ENCODE results near the gene SLIT1.

SLIT1 gene

DNA sequence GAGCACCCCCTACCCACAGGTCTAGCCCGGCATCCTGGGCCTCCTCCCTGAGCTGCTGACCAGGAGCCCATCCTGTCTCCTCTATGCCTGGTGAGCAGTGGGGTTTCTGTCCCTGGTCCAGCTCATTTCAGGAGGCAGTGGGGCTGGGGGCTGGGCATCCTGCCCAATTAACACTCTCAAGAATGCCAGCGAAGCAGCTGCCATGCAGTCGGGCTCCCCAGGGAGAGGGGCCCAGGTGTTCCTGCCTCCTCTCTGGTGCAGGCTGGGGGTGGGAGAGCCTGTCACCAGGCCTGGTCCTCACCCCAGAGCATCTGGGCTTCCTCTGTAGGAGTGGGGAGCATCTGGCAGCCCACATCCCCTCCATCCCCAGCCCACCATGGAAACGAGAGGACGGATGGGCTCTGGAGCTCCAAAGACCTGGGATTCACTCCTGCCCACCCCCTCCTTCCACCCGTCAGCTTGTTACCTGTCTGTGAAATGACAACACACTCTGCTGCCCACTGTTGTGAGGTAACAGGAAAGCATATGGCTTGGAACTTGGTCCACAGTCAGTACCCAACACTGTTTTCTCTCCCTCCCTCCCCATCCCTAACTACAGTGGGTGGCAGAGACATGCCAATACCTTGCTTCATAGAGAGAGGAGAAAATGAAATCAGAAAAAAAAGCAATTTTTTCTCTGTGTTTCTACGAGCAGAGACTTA, 69.1 kb downstream of the SLIT1 start:
- H3K9me3 ChIP-seq, result no peaks in the 10 kb centered on the region
- no peak overlapping the region for H3K27ac ChIP-seq
- DNase-seq, result no peak
- H3K36me3 ChIP-seq, result no peaks in the 10 kb centered on the region
- no peaks in the 10 kb centered on the region for H3K4me1 ChIP-seq
- intact Hi-C loops (cut with DNase I; ENCODE audit: low total_unique reads), result no loop called here
- H3K4me3 ChIP-seq, result no peak overlapping the region
- H3K27me3 ChIP-seq, result peaks cover 0 to 39% of the 10 kb centered on the region in 2 donors
- no peak for TF ChIP-seq CTCF (IDR thresholded peaks at IDR 0.05)

DNA sequence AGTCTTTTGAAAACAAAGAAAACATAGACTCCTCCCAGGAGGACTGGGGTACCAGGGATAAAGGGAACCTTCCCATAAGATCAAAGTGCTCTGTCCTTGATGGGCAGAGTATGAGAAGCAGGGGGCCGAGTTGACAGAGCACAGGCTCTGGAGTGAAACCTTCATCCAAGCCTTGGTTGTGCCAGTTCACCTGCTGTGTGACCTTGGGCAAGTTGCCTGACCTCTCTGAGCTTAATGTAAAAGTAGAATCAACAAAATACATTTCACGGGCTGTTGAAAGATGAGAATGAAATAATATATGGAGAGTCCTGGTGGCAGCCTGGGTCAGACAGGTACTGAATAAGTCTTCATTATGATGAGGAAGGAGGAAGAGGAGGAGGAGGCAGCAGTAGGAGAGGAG, 69.9 kb downstream of the SLIT1 start:
- intact Hi-C loops (cut with DNase I; ENCODE audit: low total_unique reads), result no loop called here
- H3K36me3 ChIP-seq, result no peaks in the 10 kb centered on the region
- TF ChIP-seq CTCF (IDR thresholded peaks at IDR 0.05), result no peak
- no peaks in the 10 kb centered on the region for H3K9me3 ChIP-seq
- no peaks in the 10 kb centered on the region for H3K4me1 ChIP-seq
- no peak overlapping the region for H3K27ac ChIP-seq
- no peak for DNase-seq
- peaks cover 0 to 32% of the 10 kb centered on the region in 2 donors for H3K27me3 ChIP-seq
- no peak overlapping the region for H3K4me3 ChIP-seq

DNA sequence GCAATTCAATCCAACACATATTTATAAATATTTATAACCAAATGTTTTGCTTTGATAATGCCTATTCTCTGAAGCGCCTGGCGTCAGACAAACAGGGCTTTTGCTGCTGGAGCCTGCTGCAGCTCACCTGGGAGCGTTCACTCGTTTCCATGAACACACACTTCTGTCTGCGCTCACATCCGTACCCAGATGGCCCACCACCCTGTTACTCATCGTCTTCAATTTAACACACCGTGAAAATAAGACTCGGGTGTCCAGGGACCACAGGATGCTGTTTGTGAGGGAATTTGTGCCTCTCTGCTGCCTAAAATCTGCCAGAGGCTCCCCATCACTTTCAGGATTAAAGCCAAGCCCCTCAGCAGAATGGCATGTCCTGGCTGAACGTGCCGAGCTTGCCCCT, 74.1 kb downstream of the SLIT1 start:
- DNase-seq, result no peak
- H3K27me3 ChIP-seq, result peaks cover 0 to 40% of the 10 kb centered on the region in 2 donors
- H3K4me3 ChIP-seq, result no peak overlapping the region
- no peaks in the 10 kb centered on the region for H3K36me3 ChIP-seq
- H3K9me3 ChIP-seq, result no peaks in the 10 kb centered on the region
- TF ChIP-seq CTCF (IDR thresholded peaks at IDR 0.05), result no peak
- no peaks in the 10 kb centered on the region for H3K4me1 ChIP-seq
- H3K27ac ChIP-seq, result no peak overlapping the region
- intact Hi-C loops (cut with DNase I; ENCODE audit: low total_unique reads), result no loop called here

- no peak for DNase-seq
- intact Hi-C loops (cut with DNase I; ENCODE audit: low total_unique reads), result no loop called here
- Histone ChIP-seq H3K4me3 (no peak overlapping the region), H3K4me1 (no peaks in the 10 kb centered on the region), H3K27ac (no peak overlapping the region), H3K9me3 (no peaks in the 10 kb centered on the region), H3K27me3 (peaks cover 0 to 31% of the 10 kb centered on the region in 2 donors), H3K36me3 (no peaks in the 10 kb centered on the region)
- TF ChIP-seq CTCF (IDR thresholded peaks at IDR 0.05), result no peak
These were observed 76.2 kb downstream of the SLIT1 start for GRCh38 chr10:97109547-97109946.

DNA sequence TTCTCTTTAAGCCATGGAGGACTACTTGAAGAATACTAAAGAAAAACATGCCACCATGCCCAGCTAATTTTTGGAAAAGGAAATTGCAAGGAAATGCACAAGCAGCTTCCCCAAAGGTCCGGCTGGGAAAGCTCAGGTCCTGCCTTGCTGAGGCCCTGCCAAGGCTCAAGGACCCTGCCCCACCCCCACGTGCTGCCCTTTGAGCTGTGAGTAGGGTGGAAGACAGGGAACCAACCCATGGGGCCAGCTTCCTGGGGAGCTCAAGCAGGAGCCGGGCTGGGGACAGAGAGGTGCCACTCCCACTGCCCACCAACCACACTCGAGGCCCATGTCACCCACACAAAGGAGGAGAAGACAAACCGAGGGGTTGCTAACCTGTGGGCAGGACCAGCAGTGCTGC, 78.2 kb downstream of the SLIT1 start:
- H3K27ac ChIP-seq, result no peak overlapping the region
- H3K4me1 ChIP-seq, result no peaks in the 10 kb centered on the region
- H3K36me3 ChIP-seq, result no peaks in the 10 kb centered on the region
- TF ChIP-seq CTCF (IDR thresholded peaks at IDR 0.05), result no peak
- DNase-seq, result no peak
- no peaks in the 10 kb centered on the region for H3K9me3 ChIP-seq
- intact Hi-C loops (cut with DNase I; ENCODE audit: low total_unique reads), result no loop called here
- H3K27me3 ChIP-seq, result peaks cover 0 to 46% of the 10 kb centered on the region in 2 donors
- no peak overlapping the region for H3K4me3 ChIP-seq

GRCh38 chr10:97106207-97106606, 79.6 kb downstream of the SLIT1 start:
- intact Hi-C loops (cut with DNase I; ENCODE audit: low total_unique reads), result no loop called here
- peaks cover 0 to 41% of the 10 kb centered on the region in 2 donors for H3K27me3 ChIP-seq
- H3K27ac ChIP-seq, result no peak overlapping the region
- TF ChIP-seq CTCF (IDR thresholded peaks at IDR 0.05), result no peak
- no peaks in the 10 kb centered on the region for H3K36me3 ChIP-seq
- no peaks in the 10 kb centered on the region for H3K4me1 ChIP-seq
- DNase-seq, result no peak
- H3K4me3 ChIP-seq, result no peak overlapping the region
- no peaks in the 10 kb centered on the region for H3K9me3 ChIP-seq
